ENCODE measurements around the gene CREB5.
A peak's percentile ranks its signal among the peaks of the same experiment; 100 is the strongest.

The CREB5 gene

GRCh38 chr7:28406192-28406591, 6.1 kb upstream of the CREB5 start:
- no peak for DNase-seq (ENCODE audit: low read depth in 2 of 2)

- no peak for DNase-seq (ENCODE audit: low read depth in 2 of 2)
Observed at GRCh38 chr7:28407651-28408050, 4.7 kb upstream of the CREB5 start.

- DNase-seq (ENCODE audit: low read depth in 2 of 2): no peak
Observed at GRCh38 chr7:28408105-28408959, 4.0 kb upstream of the CREB5 start.

GRCh38 chr7:28408960-28409715, 3.2 kb upstream of the CREB5 start:
- peak; percentile 58 to 62 for DNase-seq (ENCODE audit: low read depth in 2 of 2)

- DNase-seq (ENCODE audit: low read depth in 2 of 2): no peak
Observed at GRCh38 chr7:28409716-28410627, 2.3 kb upstream of the CREB5 start.

- no peak for DNase-seq (ENCODE audit: low read depth in 2 of 2)
Observed at GRCh38 chr7:28410628-28411531, 1.4 kb upstream of the CREB5 start.

- no peak for DNase-seq (ENCODE audit: low read depth in 2 of 2)
Observed at GRCh38 chr7:28413011-28413410, 693 bp downstream of the CREB5 start.

- DNase-seq (ENCODE audit: low read depth in 2 of 2): no peak
Observed at GRCh38 chr7:28414453-28414852, 2.1 kb downstream of the CREB5 start.

- no peak for DNase-seq (ENCODE audit: low read depth in 2 of 2)
Observed at GRCh38 chr7:28417321-28417940, 5.1 kb downstream of the CREB5 start.

- DNase-seq (ENCODE audit: low read depth in 2 of 2): no peak
Observed at GRCh38 chr7:28418311-28418710, 6.0 kb downstream of the CREB5 start.

GRCh38 chr7:28418966-28419365, 6.6 kb downstream of the CREB5 start:
- no peak for DNase-seq (ENCODE audit: low read depth in 2 of 2)

- DNase-seq (ENCODE audit: low read depth in 2 of 2): no peak
Observed at GRCh38 chr7:28419716-28420115, 7.4 kb downstream of the CREB5 start.

- DNase-seq (ENCODE audit: low read depth in 2 of 2): no peak
Observed at GRCh38 chr7:28423112-28423511, 10.8 kb downstream of the CREB5 start.

GRCh38 chr7:28423918-28424514, 11.7 kb downstream of the CREB5 start:
- DNase-seq (ENCODE audit: low read depth in 2 of 2): no peak

- DNase-seq (ENCODE audit: low read depth in 2 of 2): no peak
Observed at GRCh38 chr7:28425496-28425895, 13.2 kb downstream of the CREB5 start.

- DNase-seq (ENCODE audit: low read depth in 2 of 2): no peak
Observed at GRCh38 chr7:28427236-28427635, 14.9 kb downstream of the CREB5 start.

- no peak for DNase-seq (ENCODE audit: low read depth in 2 of 2)
Observed at GRCh38 chr7:28430616-28431015, 18.3 kb downstream of the CREB5 start.

GRCh38 chr7:28432105-28432504, 19.8 kb downstream of the CREB5 start:
- DNase-seq (ENCODE audit: low read depth in 2 of 2): no peak

GRCh38 chr7:28433039-28433438, 20.7 kb downstream of the CREB5 start:
- no peak for DNase-seq (ENCODE audit: low read depth in 2 of 2)

GRCh38 chr7:28433699-28434219, 21.4 kb downstream of the CREB5 start:
- no peak for DNase-seq (ENCODE audit: low read depth in 2 of 2)
